ENCODE results near the gene NCOA6.

NCOA6 gene

GRCh38 chr20:34701405-34702085 lies 123.9 kb downstream of the NCOA6 start:
- no peak for DNase-seq

GRCh38 chr20:34693414-34693813 lies 132.0 kb downstream of the NCOA6 start:
- DNase-seq: no peak

GRCh38 chr20:34691838-34692237 lies 133.6 kb downstream of the NCOA6 start:
- no peak for DNase-seq

- no peak for DNase-seq
Measured at GRCh38 chr20:34689486-34689885, 136.0 kb downstream of the NCOA6 start.

- DNase-seq: no peak
Measured at GRCh38 chr20:34683667-34684066, 141.8 kb downstream of the NCOA6 start.

- DNase-seq: no peak
Measured at GRCh38 chr20:34680586-34681175, 144.8 kb downstream of the NCOA6 start.

GRCh38 chr20:34676642-34677373 lies 148.6 kb downstream of the NCOA6 start, which contains the start of gene PIGU:
Gene PIGU (minus strand): TSS chr20:34677092. CDS start chr20:34677085, 7 bp downstream.
- DNase-seq: peak; percentile 95

GRCh38 chr20:34675993-34676641 lies 149.3 kb downstream of the NCOA6 start:
- no peak for DNase-seq

- DNase-seq: no peak
Measured at GRCh38 chr20:34675561-34675960, 149.9 kb downstream of the NCOA6 start.

GRCh38 chr20:34673412-34673811 lies 152.0 kb downstream of the NCOA6 start:
- DNase-seq: no peak

GRCh38 chr20:34669094-34669493 lies 156.4 kb downstream of the NCOA6 start:
- DNase-seq: no peak
